ENCODE measurements around the gene PTPRT. TPM values are rescaled to one million over a fixed set of nuclear protein-coding genes. Genes with fewer than 3 reads are reported as not detected.

Gene PTPRT
- total RNA-seq, 1 experiment from 2014 or later = not detected

- H3K9me3 ChIP-seq (ENCODE audit: control insufficient read depth in 1 of 2, insufficient read depth in 1 of 2, low read depth in 1 of 2, low read length in 2 of 2) = peaks cover 7 to 18% of the 10 kb centered on the region in 2 experiments; a peak in 2 of 4 replicates
- no peak overlapping the region for H3K9ac ChIP-seq (ENCODE audit: low read length)
- no peaks in the 10 kb centered on the region for H3K79me2 ChIP-seq (ENCODE audit: insufficient read depth, low read length)
- POLR2A ChIA-PET = no interaction called here
- no peaks in the 10 kb centered on the region for H3K4me1 ChIP-seq (ENCODE audit: control insufficient read depth in 1 of 2, insufficient read depth in 2 of 2, low read length in 2 of 2)
- H3K9me2 ChIP-seq (ENCODE audit: insufficient read depth) = no peaks in the 10 kb centered on the region
- no peak for DNase-seq (ENCODE audit: low read depth, low spot score)
- H3K4me3 ChIP-seq (replicated peaks in 1 of 2; ENCODE audit: low read depth in 1 of 2, low read length in 2 of 2) = no peak overlapping the region
- H3K4me2 ChIP-seq (ENCODE audit: low read length) = no peak overlapping the region
- H4K20me1 ChIP-seq (ENCODE audit: insufficient read depth) = no peaks in the 10 kb centered on the region
- H3K36me3 ChIP-seq (ENCODE audit: control insufficient read depth in 1 of 2, insufficient read depth in 2 of 2, low read length in 2 of 2) = no peaks in the 10 kb centered on the region
- no peaks in the 10 kb centered on the region for H3K27me3 ChIP-seq (ENCODE audit: insufficient read depth, low read length)
- CTCF ChIA-PET = no interaction called here
- RAD21 ChIA-PET (ENCODE audit: low non-redundant PET in 1 of 2, low total read pairs in 2 of 2, uncharacterized antibody in 2 of 2, unreplicated experiment in 2 of 2) = no interaction called here
- H2AFZ ChIP-seq (ENCODE audit: low read depth, low read length, poor library complexity, severe bottlenecking) = no peak overlapping the region
- H3K27ac ChIP-seq (ENCODE audit: low read depth, low read length) = no peak overlapping the region
- no TSS peak for BruUV-seq (replicated peaks)
- TF ChIP-seq POLR2AphosphoS5 (IDR thresholded peaks at IDR 0.05; ENCODE audit: low read depth, low read length) (no peak), SP1 (IDR thresholded peaks at IDR 0.05; ENCODE audit: low read depth) (no peak), CTCF (IDR thresholded peaks at IDR 0.05 in 2 of 3, conservative IDR thresholded peaks at IDR 0.05 in 1 of 3; ENCODE audit: borderline replicate concordance in 1 of 3, insufficient read depth in 1 of 3, low read depth in 2 of 3, low read length in 2 of 3) (no peak), EZH2phosphoT487 (IDR thresholded peaks at IDR 0.05; ENCODE audit: borderline replicate concordance) (no peak), FOSL1 (IDR thresholded peaks at IDR 0.05; ENCODE audit: low read depth) (no peak)
- no peak for ATAC-seq
- intact Hi-C loops (cut with micrococcal nuclease) = no loop called here
Observed at GRCh38 chr20:42164121-42164890, 1025.4 kb downstream of the PTPRT start.

DNA sequence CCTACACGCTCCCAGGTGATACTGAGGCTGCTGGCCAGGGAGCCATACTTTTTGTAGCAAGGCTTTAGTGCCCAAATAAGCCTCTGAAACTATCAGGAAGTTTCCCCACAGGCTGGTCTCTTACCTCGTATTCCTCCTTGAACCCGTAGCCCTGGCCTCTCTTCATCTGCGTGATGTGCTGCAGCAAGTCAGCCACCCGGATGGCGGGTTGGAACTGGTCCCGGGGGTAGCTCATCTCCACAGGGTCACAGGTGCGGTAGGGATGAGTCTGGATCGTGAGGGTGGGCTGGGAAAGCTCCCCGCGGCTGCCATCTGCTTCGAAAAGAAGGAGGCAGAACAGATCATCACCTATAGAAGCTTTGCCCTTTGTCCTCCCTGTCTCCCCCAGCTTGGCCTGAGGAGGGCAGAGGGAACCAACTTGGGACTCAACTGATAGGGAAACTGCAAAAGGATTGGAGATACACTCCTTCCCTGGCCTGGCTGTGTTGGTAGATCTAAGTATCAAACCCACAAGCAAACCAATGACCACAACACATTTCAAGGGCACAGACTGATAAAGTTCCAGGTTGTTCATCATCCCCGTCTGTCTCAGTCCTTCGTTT, 1028.4 kb downstream of the PTPRT start:
- no peak overlapping the region for H3K27ac ChIP-seq (ENCODE audit: low read depth, low read length)
- no peaks in the 10 kb centered on the region for H3K4me1 ChIP-seq (ENCODE audit: control insufficient read depth in 1 of 2, insufficient read depth in 2 of 2, low read length in 2 of 2)
- H3K27me3 ChIP-seq (ENCODE audit: insufficient read depth, low read length) = no peaks in the 10 kb centered on the region
- ATAC-seq (no peak), DNase-seq (ENCODE audit: low read depth, low spot score) (no peak)
- ChIA-PET RAD21 (ENCODE audit: low non-redundant PET in 1 of 2, low total read pairs in 2 of 2, uncharacterized antibody in 2 of 2, unreplicated experiment in 2 of 2) (no interaction called here), CTCF (no interaction called here), POLR2A (no interaction called here)
- no peak overlapping the region for H3K4me3 ChIP-seq (replicated peaks in 1 of 2; ENCODE audit: low read depth in 1 of 2, low read length in 2 of 2)
- H4K20me1 ChIP-seq (ENCODE audit: insufficient read depth) = no peaks in the 10 kb centered on the region
- intact Hi-C loops (cut with micrococcal nuclease) = no loop called here
- H3K36me3 ChIP-seq (ENCODE audit: control insufficient read depth in 1 of 2, insufficient read depth in 2 of 2, low read length in 2 of 2) = no peaks in the 10 kb centered on the region
- H3K4me2 ChIP-seq (ENCODE audit: low read length) = no peak overlapping the region
- no TSS peak for BruUV-seq (replicated peaks)
- no peak overlapping the region for H3K9ac ChIP-seq (ENCODE audit: low read length)
- peaks cover 9 to 22% of the 10 kb centered on the region in 2 experiments; a peak in 2 of 4 replicates for H3K9me3 ChIP-seq (ENCODE audit: control insufficient read depth in 1 of 2, insufficient read depth in 1 of 2, low read depth in 1 of 2, low read length in 2 of 2)
- H3K9me2 ChIP-seq (ENCODE audit: insufficient read depth) = no peaks in the 10 kb centered on the region
- H3K79me2 ChIP-seq (ENCODE audit: insufficient read depth, low read length) = no peaks in the 10 kb centered on the region
- H2AFZ ChIP-seq (ENCODE audit: low read depth, low read length, poor library complexity, severe bottlenecking) = no peak overlapping the region
- no peak for TF ChIP-seq EZH2 (IDR thresholded peaks at IDR 0.05)
- TF ChIP-seq JUND (IDR thresholded peaks at IDR 0.05) = no peak
- TF ChIP-seq TCF7L2 (IDR thresholded peaks at IDR 0.05; ENCODE audit: borderline replicate concordance, extremely low read depth, insufficient read depth, insufficient read length) = no peak
- TF ChIP-seq RAD21 (IDR thresholded peaks at IDR 0.05; ENCODE audit: low read depth) = no peak
- TF ChIP-seq ZFX (IDR thresholded peaks at IDR 0.05) = no peak
- TF ChIP-seq ZNF274 (IDR thresholded peaks at IDR 0.05; ENCODE audit: low read depth, low read length) = no peak
- TF ChIP-seq SIN3A (IDR thresholded peaks at IDR 0.05; ENCODE audit: low read depth) = no peak
- TF ChIP-seq, protein P1, sequence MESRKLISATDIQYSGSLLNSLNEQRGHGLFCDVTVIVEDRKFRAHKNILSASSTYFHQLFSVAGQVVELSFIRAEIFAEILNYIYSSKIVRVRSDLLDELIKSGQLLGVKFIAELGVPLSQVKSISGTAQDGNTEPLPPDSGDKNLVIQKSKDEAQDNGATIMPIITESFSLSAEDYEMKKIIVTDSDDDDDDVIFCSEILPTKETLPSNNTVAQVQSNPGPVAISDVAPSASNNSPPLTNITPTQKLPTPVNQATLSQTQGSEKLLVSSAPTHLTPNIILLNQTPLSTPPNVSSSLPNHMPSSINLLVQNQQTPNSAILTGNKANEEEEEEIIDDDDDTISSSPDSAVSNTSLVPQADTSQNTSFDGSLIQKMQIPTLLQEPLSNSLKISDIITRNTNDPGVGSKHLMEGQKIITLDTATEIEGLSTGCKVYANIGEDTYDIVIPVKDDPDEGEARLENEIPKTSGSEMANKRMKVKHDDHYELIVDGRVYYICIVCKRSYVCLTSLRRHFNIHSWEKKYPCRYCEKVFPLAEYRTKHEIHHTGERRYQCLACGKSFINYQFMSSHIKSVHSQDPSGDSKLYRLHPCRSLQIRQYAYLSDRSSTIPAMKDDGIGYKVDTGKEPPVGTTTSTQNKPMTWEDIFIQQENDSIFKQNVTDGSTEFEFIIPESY (IDR thresholded peaks at IDR 0.05; ENCODE audit: extremely low read depth, insufficient replicate concordance, low read length) = no peak
- TF ChIP-seq ELF1 (IDR thresholded peaks at IDR 0.05; ENCODE audit: borderline replicate concordance, low read depth) = no peak
- TF ChIP-seq, protein P2, sequence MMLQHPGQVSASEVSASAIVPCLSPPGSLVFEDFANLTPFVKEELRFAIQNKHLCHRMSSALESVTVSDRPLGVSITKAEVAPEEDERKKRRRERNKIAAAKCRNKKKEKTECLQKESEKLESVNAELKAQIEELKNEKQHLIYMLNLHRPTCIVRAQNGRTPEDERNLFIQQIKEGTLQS (IDR thresholded peaks at IDR 0.05) = no peak
- TF ChIP-seq, protein P3, sequence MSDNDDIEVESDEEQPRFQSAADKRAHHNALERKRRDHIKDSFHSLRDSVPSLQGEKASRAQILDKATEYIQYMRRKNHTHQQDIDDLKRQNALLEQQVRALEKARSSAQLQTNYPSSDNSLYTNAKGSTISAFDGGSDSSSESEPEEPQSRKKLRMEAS (IDR thresholded peaks at IDR 0.05) = no peak

Measured in HCT116 (cell line).